Stimulated activated CD4-positive, alpha-beta T cell treated with anti-CD3 and anti-CD28 coated beads, TNF-alpha, amount 100 ng/mL, for 1 hour (primary cell): ENCODE measurements around the gene NEGR1.

ENCODE experiments used
- DNase-seq, 3 donors: peaks; one replicate each; pipeline ENCODE4 v3.0.0-alpha.2; 2020; ENCODE audit warnings: low read depth in 3 of 3, low spot score in 1 of 3

The NEGR1 gene

DNA sequence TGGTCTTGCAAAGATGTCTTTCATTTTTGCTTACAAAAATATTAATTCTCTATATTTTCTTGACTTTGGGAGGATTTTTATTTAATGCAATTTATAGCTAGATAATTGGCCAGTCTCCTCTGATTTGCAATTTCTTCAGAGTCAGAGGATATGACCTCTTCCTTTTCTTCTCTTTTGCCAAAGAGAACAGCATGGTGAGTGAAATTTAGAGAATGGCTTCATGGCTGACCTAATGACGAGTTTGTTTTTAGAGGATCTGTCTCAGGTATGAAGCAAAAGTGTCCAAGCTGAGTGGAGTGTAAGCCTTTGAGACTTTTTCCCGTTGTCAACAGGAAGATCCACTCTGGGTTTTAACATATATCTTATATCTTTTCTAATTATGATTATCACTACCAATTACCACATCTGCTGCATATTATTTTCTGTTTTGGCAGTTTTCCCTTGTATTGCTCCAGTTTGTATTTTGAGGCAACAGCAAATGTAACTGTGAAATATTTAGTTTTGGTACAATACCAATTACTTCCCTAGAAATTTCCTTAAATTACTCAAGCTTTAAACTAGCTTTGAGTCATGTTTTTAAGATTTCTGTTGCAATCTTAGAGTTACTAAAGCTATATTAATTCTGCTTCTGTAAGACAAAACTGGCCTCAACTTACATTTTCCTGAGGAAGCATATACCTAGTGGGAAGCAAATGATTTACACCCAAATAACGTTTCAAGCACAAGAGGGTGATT lies 868.7 kb downstream of the NEGR1 start:
- no peak for DNase-seq

DNA sequence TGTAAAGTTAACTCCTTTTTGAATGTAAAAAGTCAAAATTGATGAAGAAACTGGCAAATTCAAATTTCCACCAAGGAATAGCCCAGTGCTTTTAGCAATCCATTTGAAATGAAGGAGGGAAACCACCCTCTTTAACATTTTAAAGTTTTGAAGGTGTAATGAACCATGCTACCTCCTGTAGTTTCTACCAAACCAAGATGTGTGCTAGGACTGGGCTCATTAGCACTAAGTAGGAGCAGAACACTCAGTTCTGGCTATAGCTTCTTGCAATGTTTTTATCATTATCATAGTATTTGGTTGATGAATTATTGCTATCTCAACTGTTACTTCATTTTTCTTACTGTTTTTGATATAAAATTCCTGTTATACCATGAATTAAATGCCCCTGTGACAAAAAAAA lies 882.3 kb downstream of the NEGR1 start:
- DNase-seq: no peak

DNA sequence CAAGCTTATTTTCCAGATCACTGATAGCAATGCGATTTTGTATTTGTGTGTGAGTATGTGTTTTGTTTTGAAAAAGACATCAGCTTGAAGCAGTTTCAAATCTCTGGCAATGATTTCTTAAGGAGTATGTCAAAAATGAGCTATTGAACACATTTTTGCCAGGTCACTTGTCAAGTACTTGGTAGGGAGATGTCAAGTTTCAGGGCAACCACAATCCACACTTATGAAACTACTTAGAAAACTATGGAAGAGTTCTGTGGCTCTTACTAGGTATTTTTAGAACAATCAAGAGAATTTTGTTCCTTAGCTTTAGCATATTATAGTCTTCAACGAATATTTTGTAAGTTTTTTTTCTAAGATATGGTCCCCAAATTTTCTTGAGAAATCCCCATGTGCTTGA lies 882.7 kb downstream of the NEGR1 start:
- no peak for DNase-seq

DNA sequence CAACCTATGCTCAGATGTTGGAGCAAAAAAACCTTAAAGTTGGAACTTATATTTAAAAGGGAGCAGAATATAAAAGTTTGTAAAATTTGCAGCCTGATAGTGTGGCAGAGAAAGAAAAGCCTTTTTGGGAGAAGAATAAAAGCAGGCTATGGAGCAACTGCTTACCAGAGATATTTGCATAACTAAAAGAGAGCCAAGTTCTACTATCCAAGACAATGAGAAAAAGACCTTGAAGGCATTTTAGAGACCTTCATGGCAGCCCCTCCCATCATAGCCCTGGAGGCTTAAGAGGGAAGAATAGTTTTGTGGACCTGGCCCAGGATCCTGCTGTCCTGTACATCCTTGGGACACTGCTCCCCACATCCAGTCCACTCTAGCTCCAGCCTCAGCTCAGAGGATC lies 889.0 kb downstream of the NEGR1 start:
- no peak for DNase-seq

DNA sequence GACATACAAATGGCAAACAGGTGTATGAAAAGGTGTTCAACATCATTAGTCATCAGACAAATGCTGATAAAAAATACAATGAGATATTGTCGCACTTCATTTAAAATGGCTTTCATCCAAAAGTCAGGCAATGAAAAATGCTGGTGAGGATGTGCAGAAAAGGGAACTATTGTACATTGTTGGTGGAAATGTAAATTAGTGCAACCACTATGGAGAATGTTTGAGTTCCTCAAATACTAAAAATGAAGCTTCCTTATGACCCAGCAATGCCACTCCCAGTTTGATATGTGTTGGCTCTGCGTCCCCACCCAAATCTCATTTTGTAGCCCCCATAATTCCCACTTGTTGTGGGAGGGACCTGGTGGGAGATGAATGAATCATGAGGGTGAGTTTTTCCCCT lies 891.8 kb downstream of the NEGR1 start:
- DNase-seq: no peak

DNA sequence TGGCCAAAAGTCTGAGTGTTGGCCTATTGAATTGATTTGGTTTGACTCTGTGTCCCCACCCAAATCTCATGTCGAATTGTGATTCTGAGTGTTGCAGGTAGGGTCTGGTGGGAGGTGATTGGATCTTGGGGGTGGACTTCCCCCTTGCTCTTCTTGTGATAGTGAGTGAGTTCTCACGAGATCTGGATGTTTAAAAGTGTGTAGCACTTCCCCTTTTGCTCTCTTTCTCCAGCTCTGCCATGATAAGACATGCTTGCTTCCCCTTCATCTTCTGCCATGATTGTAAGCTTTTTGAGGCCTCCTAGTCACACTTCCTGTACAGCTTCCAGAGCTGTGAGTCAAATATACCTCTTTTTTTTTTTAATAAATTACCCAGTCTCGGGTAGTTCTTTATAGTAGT lies 904.5 kb downstream of the NEGR1 start:
- no peak for DNase-seq

DNA sequence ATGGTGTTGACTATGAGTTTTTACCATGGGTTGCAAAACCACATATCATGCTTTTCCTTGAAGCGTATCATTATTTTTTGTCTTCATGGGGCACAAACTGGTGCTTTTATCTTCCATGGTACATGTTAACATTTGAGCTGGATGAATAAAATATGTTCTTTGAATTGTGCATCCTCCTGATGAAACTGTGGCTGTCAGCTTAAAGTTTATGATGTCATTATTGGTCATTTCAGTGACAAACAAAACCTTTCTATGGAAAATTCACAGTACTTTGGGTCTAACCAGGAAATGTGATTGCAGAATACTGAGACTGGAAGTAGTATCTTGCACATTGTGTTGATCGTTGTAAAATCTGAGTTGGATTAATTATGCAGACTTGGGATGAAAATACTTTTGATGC lies 909.8 kb downstream of the NEGR1 start:
- no peak for DNase-seq

DNA sequence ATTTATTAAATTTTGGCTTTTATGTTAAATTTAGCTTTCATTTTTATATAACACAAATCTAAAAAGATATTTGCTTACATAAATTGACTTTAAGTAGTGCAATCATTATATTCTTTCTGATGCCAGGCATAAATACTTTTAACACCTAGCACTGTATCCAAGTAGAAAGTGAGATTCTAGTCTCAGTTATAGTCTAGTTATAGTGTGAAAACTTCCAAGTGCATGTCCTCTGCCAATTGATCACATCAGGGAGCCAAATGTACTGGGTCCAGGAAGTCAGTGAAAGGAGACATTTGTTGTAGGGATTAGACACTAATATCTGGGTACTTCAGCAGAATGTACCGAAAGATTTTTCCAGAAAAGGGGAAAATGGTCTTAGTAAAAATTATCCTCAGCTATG lies 910.8 kb downstream of the NEGR1 start:
- DNase-seq: no peak

DNA sequence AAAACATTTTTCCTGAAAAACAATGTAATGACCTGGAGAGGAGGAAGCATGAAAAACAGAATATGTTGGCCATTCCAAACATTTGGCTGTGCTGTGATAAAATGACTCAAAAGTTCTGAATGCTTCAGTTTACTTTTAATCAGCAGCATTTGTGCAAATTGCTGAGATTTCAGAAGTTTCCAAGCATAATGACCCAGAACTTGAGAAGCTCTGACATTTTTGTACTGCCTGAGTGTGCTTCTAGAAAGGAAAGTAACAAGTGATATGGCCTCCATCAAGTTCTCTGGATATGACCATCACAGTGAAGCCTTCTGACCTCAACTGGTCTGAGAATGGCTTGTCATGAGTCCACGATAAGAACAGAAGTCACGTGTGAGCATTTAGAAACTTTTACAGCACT lies 918.1 kb downstream of the NEGR1 start:
- no peak for DNase-seq

DNA sequence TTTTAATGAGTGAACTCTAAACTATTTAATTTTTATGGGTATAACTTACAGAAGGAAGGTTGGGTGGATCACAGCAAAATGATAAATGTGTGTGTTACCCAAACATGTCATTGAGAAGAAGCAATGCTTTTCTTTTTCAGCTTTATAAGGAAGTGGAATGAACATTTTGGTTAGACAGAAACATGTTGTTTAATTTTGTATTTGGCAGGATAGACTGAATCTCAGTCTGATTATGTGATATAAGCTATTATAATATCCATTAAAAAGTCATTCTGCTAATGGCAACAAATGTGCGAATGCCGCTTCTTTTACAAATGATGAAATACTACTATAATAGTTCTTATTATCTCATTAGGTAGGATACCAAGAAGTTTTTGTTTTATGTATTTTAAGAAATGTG lies 919.6 kb downstream of the NEGR1 start:
- no peak for DNase-seq

DNA sequence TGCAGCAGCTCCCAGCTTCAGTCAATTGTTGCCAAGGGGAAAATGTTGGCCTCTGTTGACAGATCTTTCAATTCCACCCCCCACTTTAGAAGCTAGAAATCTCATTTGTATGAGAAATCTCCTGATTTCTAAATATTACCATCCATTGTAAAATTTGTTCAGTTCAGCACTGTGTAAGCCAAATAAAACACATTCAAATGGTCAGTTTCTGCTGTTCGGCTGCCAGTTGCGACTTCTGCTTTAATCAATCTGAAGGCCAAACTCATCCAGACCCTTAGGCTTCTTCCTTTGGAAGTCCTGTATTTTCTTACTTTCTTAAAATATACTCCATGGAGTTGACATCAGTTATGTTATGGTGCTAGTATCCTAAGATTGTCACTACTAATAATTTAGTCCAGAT lies 920.3 kb downstream of the NEGR1 start:
- no peak for DNase-seq

DNA sequence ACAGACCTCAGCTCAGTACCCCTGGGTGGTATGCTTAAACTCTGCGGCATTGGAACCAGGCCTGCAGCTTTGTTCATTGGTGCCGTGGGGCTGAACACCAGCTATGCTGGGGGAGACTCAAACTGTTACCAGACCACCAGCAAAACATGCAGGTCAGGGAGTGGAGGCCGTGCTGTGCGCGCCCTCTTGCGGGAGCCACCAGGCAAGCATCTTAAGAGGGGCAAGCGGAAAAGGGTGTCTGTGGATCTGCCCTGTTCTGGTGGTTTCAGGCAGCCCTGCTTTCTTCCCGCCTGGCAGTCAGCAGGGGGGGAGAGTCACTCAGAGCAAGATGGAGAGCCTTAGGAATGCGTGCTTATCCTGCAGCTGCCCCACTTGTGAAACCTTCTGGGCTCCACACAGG lies 924.6 kb downstream of the NEGR1 start:
- no peak for DNase-seq

DNA sequence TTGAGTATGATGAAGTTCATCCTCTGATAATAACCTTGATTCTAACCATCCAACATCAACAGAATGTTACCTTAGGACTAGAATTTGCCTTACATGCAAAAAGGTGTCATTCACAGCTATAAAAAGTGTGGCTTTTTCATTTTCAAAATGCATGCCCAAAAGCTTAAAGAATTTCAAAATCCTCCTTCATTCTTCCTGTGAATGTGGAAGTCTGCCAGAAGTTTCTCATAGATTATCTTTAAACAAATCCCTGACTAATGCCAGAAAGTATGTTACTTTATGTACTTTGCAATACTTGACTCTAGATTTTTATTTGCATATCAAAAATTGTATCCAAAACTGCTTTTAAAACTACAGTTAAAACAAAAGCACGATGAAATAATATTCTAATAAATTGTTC lies 930.9 kb downstream of the NEGR1 start:
- no peak for DNase-seq

DNA sequence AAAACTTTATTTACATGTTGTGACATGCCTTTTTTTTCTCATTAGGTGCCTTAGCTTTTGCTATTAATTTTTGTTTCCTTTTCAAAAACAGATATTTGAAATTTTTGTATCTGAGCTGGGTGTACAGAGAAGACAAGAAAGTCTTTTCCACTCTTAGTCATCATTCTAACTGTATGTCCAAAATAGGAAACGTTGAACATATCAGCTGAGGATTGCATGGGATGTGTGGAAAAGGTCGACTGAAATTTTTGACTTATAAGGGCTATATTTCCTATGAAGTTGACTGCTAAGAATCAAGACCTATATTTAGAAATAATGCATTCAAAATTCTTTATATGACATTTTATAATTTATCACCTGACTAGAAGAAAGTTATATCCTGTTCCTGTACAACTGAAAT lies 931.5 kb downstream of the NEGR1 start:
- no peak for DNase-seq

DNA sequence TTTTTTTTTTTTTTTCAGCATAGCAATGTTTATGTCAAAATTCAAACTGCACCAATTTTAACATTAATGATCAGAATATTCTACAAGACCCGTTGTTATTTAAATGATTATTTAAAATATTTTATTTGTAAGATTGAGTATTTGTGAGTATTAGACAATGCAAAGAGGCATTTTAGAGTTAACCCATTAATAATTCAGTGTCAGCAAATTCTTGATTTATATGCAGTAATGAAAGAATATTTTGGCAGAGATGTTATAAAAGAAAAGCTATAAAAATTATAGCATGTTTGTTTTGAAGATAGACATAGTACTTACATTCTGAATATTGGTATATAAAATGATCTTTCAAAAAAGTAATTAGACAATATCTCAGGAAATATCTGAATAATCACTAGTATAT lies 932.0 kb downstream of the NEGR1 start:
- DNase-seq: no peak
